K562 (cell line): ENCODE data around the gene CTIF. TPM values are rescaled to one million over a fixed set of nuclear protein-coding genes. Genes with fewer than 3 reads are reported as not detected.

ENCODE experiments used
- EHMT2 ChIP-seq: fragments of 450-650 bp; IDR thresholded peaks from 2 replicates; pipeline ENCODE4 v1.6.1; 2018; ENCODE audit warnings: antibody characterized with exemption
- JUN ChIP-seq, 2 experiments: sonication (generic) in 1 of 2; formaldehyde crosslinking in 1 of 2; IDR thresholded peaks; 2 replicates each; pipeline versions ENCODE4 v1.6.1 to v1.8.0; 2012 to 2022; ENCODE audit warnings: borderline replicate concordance in 2 of 2, mild to moderate bottlenecking in 2 of 2, improper control_type of control experiment in 1 of 2, low read depth in 1 of 2, low read length in 1 of 2, missing genetic modification reagents in 1 of 2
- KDM1A ChIP-seq, 2 experiments: fragments of 450-650 bp; IDR thresholded peaks; 2 replicates each; pipeline ENCODE4 v1.6.1; 2016; ENCODE audit warnings: mild to moderate bottlenecking in 2 of 2
- RREB1 ChIP-seq: fragments of 250-450 bp; sonication (Bioruptor Pico); IDR thresholded peaks from 2 replicates; pipeline ENCODE4 v1.4.0; 2020
- SIN3B ChIP-seq: fragments of 450-650 bp; IDR thresholded peaks from 2 replicates; pipeline ENCODE4 v1.6.1; 2017; ENCODE audit warnings: low read depth, mild to moderate bottlenecking, moderate library complexity
- SLC30A9 ChIP-seq: fragments of 250-450 bp; sonication (Bioruptor Pico); IDR thresholded peaks from 2 replicates; pipeline ENCODE4 v1.8.0; 2022; ENCODE audit warnings: mild to moderate bottlenecking, moderate library complexity
- ZBTB43 ChIP-seq: sonication (generic); formaldehyde crosslinking; IDR thresholded peaks from 2 replicates; pipeline ENCODE4 v1.8.0; 2023; ENCODE audit warnings: mild to moderate bottlenecking, missing genetic modification reagents
- ZHX1 ChIP-seq: fragments of 150-350 bp; conservative IDR thresholded peaks from 2 replicates; pipeline ENCODE4 v1.6.1; 2014; ENCODE audit warnings: low read length
- ZNF583 ChIP-seq: fragments of 250-450 bp; sonication (Bioruptor Pico); IDR thresholded peaks from 2 replicates; pipeline ENCODE4 v1.4.0; 2020
- polyA plus RNA-seq, 8 experiments: library from polyadenylated mRNA; depleted of rRNA in 4 of 8; stranded (reverse) in 5 of 8; unstranded in 3 of 8; fragments of >200 nt; fragmentation: Nextera tagmentation in 2 of 8; fragmentation: Illumina TruSeq in 1 of 8; extraction: Ambion mirVana in 2 of 8; extraction: Trizol in 1 of 8; gene quantifications; 2 replicates each; pipeline versions ENCODE4 v1.2.1 to v1.2.3, GENCODE V29; 2011 to 2014; ENCODE audit warnings: inconsistent platforms in 1 of 8, missing spikeins in 1 of 8
- total RNA-seq, 7 experiments: library from RNA; depleted of rRNA in 6 of 7; stranded (reverse); fragments of >200 nt in 6 of 7; fragmentation: Illumina TruSeq in 2 of 7; extraction: Trizol in 2 of 7; gene quantifications; 2 replicates each; pipeline versions ENCODE4 v1.2.1 to v1.2.3, GENCODE V29; 2011 to 2021; ENCODE audit warnings: low replicate concordance in 1 of 7

CTIF gene
- total and polyA plus RNA-seq, 9 of the 15 experiments (the other 6 are each of a cell fraction or from before 2014, with no cell fraction given): 0.17 to 11.5 (median 2.2) TPM

- TF ChIP-seq JUN (IDR thresholded peaks at IDR 0.05; ENCODE audit: borderline replicate concordance, low read depth, low read length) (no peak), JUN (CRISPR knock-in tag; IDR thresholded peaks at IDR 0.05; ENCODE audit: borderline replicate concordance) (no peak), RREB1 (CRISPR knock-in tag) (no peak), EHMT2 (no peak), KDM1A (IDR thresholded peaks at IDR 0.05) (no peak), ZHX1 (no peak), ZBTB43 (CRISPR knock-in tag) (no peak), SLC30A9 (CRISPR knock-in tag) (no peak), SIN3B (no peak), ZNF583 (CRISPR knock-in tag) (no peak)
- TF ChIP-seq, all 486 proteins: peak for 0
These were observed 137.5 kb downstream of the CTIF start (continued) for GRCh38 chr18:48676346-48676745.
